Stomach (tissue), 4 donors: ENCODE data around the gene BLVRA.

ENCODE experiments used
- CTCF ChIP-seq, 7 experiments: fragments of 450-650 bp in 4 of 7; fragments of 200-600 bp in 3 of 7; sonication (generic) in 3 of 7; IDR thresholded peaks; one replicate each; pipeline ENCODE4 v1.5.1; 2016 to 2019; ENCODE audit warnings: antibody characterized with exemption in 7 of 7, control low read depth in 2 of 7, mild to moderate bottlenecking in 1 of 7
- POLR2AphosphoS5 ChIP-seq, 3 donors: sonication (generic); formaldehyde crosslinking; IDR thresholded peaks; one replicate each; pipeline ENCODE4 v1.6.1; 2016; ENCODE audit warnings: antibody characterized with exemption in 3 of 3

GRCh38 chr7:43723007-43723341 is 35.5 kb upstream of the BLVRA start:
- TF ChIP-seq CTCF (IDR thresholded peaks at IDR 0.05) = no peak
- no peak for TF ChIP-seq POLR2AphosphoS5 (IDR thresholded peaks at IDR 0.05)
